DND-41 (cell line): Measurements from ENCODE around the gene DDX24.

ENCODE experiments used
- ATAC-seq: fragments of 200-7000 bp; cut with Tn5 transposase; 3 replicates; pipeline ENCODE4 v1.9.1; 2021; ENCODE audit warnings: low read depth; ENCODE audit not compliant: insufficient read depth
- DNase-seq: peaks from one replicate; pipeline ENCODE4 v3.0.0-alpha.2; 2020
- H2AFZ ChIP-seq: 2 replicates; pipeline ENCODE4 v1.6.0; 2012; ENCODE audit warnings: low read depth, low read length
- H3K27ac ChIP-seq: 2 replicates; pipeline ENCODE4 v1.5.1; 2012; ENCODE audit warnings: low read length, inconsistent platforms
- H3K27me3 ChIP-seq: fragments of 200-600 bp; sonication (generic); 2 replicates; pipeline ENCODE4 v1.6.0; 2012; ENCODE audit warnings: low read length, mild to moderate bottlenecking, inconsistent platforms; ENCODE audit not compliant: insufficient read depth, poor library complexity
- H3K36me3 ChIP-seq: 2 replicates; pipeline ENCODE4 v1.5.1; 2012; ENCODE audit warnings: low read length, inconsistent platforms; ENCODE audit not compliant: insufficient read depth
- H3K4me1 ChIP-seq: 2 replicates; pipeline ENCODE4 v1.5.1; 2012; ENCODE audit warnings: mild to moderate bottlenecking, low read length; ENCODE audit not compliant: insufficient read depth
- H3K4me2 ChIP-seq: 2 replicates; pipeline ENCODE4 v1.6.0; 2012; ENCODE audit warnings: mild to moderate bottlenecking, moderate library complexity, low read length, inconsistent platforms; ENCODE audit not compliant: insufficient read depth
- H3K4me3 ChIP-seq, 2 experiments: fragments of 200-600 bp in 1 of 2; shearing (Covaris generic) in 1 of 2; 2 replicates each; pipeline ENCODE4 v1.5.1; 2012 to 2016; ENCODE audit warnings: inconsistent platforms in 2 of 2, low read length in 2 of 2, mild to moderate bottlenecking in 2 of 2, low read depth in 1 of 2, moderate library complexity in 1 of 2
- H3K79me2 ChIP-seq: 2 replicates; pipeline ENCODE4 v1.6.0; 2012; ENCODE audit warnings: low read length, inconsistent platforms; ENCODE audit not compliant: insufficient read depth
- H3K9ac ChIP-seq: 2 replicates; pipeline ENCODE4 v1.6.0; 2012; ENCODE audit warnings: low read depth, mild to moderate bottlenecking, inconsistent platforms, low read length, moderate library complexity
- H3K9me3 ChIP-seq: 2 replicates; pipeline ENCODE4 v1.5.1; 2012; ENCODE audit warnings: low read length, moderate library complexity, mild to moderate bottlenecking, inconsistent platforms; ENCODE audit not compliant: insufficient read depth, severe bottlenecking
- H4K20me1 ChIP-seq: 2 replicates; pipeline ENCODE4 v1.6.0; 2012; ENCODE audit warnings: low read length; ENCODE audit not compliant: insufficient read depth
- CTCF ChIP-seq: IDR thresholded peaks from 2 replicates; pipeline ENCODE4 v1.5.1; 2012; ENCODE audit warnings: borderline replicate concordance, low read length, moderate library complexity, mild to moderate bottlenecking; ENCODE audit not compliant: poor library complexity, severe bottlenecking; ENCODE audit errors: extremely low read depth
- EZH2 ChIP-seq: IDR thresholded peaks from 3 replicates; pipeline ENCODE4 v1.6.1; 2012; ENCODE audit warnings: borderline replicate concordance, low read depth, mild to moderate bottlenecking, moderate library complexity, low read length, inconsistent platforms; ENCODE audit not compliant: severe bottlenecking

The DDX24 gene

GRCh38 chr14:94102768-94103482 lies 21.9 kb upstream of the DDX24 start:
- Histone ChIP-seq H3K9ac (no peak overlapping the region), H3K4me1 (no peaks in the 10 kb centered on the region), H3K27me3 (no peaks in the 10 kb centered on the region), H3K4me3 (no peak overlapping the region), H3K4me2 (no peak overlapping the region), H3K9me3 (no peaks in the 10 kb centered on the region), H3K27ac (no peak overlapping the region), H3K79me2 (no peaks in the 10 kb centered on the region), H2AFZ (no peak overlapping the region), H3K36me3 (peaks cover 10% of the 10 kb centered on the region; the same call in 1 of the 2 replicates), H4K20me1 (no peaks in the 10 kb centered on the region)
- DNase-seq (no peak), ATAC-seq (no peak)
- TF ChIP-seq EZH2 (no peak), CTCF (no peak)

- H3K4me1 ChIP-seq, result no peaks in the 10 kb centered on the region
- no peak overlapping the region for H3K4me3 ChIP-seq
- H3K9me3 ChIP-seq, result no peaks in the 10 kb centered on the region
- H3K27me3 ChIP-seq, result no peaks in the 10 kb centered on the region
- no peak overlapping the region for H2AFZ ChIP-seq
- no peaks in the 10 kb centered on the region for H3K79me2 ChIP-seq
- H3K9ac ChIP-seq, result no peak overlapping the region
- no peaks in the 10 kb centered on the region for H4K20me1 ChIP-seq
- H3K36me3 ChIP-seq, result peaks cover 18% of the 10 kb centered on the region; the same call in 1 of the 2 replicates
- TF ChIP-seq EZH2 (no peak), CTCF (no peak)
- no peak for ATAC-seq
- H3K4me2 ChIP-seq, result no peak overlapping the region
- no peak for DNase-seq
- H3K27ac ChIP-seq, result no peak overlapping the region
These were observed 20.7 kb upstream of the DDX24 start for GRCh38 chr14:94101748-94102147.

GRCh38 chr14:94100847-94101246 lies 19.8 kb upstream of the DDX24 start:
- Histone ChIP-seq H3K4me1 (no peaks in the 10 kb centered on the region), H4K20me1 (no peaks in the 10 kb centered on the region), H3K27me3 (no peaks in the 10 kb centered on the region), H3K27ac (no peak overlapping the region), H2AFZ (no peak overlapping the region), H3K4me3 (no peak overlapping the region), H3K9me3 (no peaks in the 10 kb centered on the region), H3K36me3 (peaks cover 18% of the 10 kb centered on the region; the same call in 1 of the 2 replicates), H3K4me2 (no peak overlapping the region), H3K79me2 (no peaks in the 10 kb centered on the region), H3K9ac (no peak overlapping the region)
- DNase-seq (no peak), ATAC-seq (no peak)
- no peak for TF ChIP-seq EZH2
- TF ChIP-seq CTCF, result no peak
